ENCODE data around the gene PKP2. TPM values are rescaled to one million over a fixed set of nuclear protein-coding genes. Genes with fewer than 3 reads are reported as not detected.

PKP2 gene
- total RNA-seq, 6 donors from 2014 or later = 2.5 to 14.8 (median 5.5) TPM

GRCh38 chr12:32755051-32755653 is 141.4 kb downstream of the PKP2 start:
- H3K27ac ChIP-seq = peak overlapping the region; percentile 74 to 92 (median 86)
- peaks cover 4 to 38% (median 23%) of the 10 kb centered on the region in 4 donors for H3K36me3 ChIP-seq
- DNase-seq (peak; percentile 87 to 91), ATAC-seq (ENCODE audit: low FRiP score in 2 of 2) (peak; percentile 82 to 87)
- H3K9me3 ChIP-seq = no peaks in the 10 kb centered on the region
- H3K27me3 ChIP-seq = no peaks in the 10 kb centered on the region
- TF ChIP-seq, protein P1, sequence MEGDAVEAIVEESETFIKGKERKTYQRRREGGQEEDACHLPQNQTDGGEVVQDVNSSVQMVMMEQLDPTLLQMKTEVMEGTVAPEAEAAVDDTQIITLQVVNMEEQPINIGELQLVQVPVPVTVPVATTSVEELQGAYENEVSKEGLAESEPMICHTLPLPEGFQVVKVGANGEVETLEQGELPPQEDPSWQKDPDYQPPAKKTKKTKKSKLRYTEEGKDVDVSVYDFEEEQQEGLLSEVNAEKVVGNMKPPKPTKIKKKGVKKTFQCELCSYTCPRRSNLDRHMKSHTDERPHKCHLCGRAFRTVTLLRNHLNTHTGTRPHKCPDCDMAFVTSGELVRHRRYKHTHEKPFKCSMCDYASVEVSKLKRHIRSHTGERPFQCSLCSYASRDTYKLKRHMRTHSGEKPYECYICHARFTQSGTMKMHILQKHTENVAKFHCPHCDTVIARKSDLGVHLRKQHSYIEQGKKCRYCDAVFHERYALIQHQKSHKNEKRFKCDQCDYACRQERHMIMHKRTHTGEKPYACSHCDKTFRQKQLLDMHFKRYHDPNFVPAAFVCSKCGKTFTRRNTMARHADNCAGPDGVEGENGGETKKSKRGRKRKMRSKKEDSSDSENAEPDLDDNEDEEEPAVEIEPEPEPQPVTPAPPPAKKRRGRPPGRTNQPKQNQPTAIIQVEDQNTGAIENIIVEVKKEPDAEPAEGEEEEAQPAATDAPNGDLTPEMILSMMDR (IDR thresholded peaks at IDR 0.05) = peak; percentile 46 to 86 (median 72)
- no peak for TF ChIP-seq EP300 (IDR thresholded peaks at IDR 0.05)
- H3K4me3 ChIP-seq = peak overlapping the region; percentile 78 to 89 (median 86)
- 0% methylated on average over 7 to 32 of the region's 40 CpGs for WGBS, 2 donors
- H3K4me1 ChIP-seq = peaks cover 9 to 20% (median 13%) of the 10 kb centered on the region in 4 donors

DNA sequence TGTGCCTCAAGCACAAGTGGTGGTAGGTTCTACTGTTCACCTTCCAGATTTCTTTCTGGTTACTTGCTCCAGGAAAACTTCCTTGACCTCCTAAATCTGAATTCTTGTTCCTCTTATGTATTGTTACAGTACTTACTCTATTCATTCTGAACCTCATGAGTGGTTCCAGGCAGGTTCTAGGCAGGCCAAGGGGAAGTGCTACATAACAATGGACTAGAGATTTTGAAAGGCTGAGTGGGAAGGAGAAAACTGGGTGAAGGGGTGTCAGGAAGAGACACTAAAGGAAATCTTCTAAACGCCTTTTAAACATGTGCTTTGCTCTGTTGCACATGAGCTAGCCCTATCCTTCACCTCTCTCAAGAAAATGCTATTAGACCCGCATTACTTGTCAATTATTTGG is 142.5 kb downstream of the PKP2 start:
- DNase-seq = no peak
- ATAC-seq (ENCODE audit: low FRiP score in 2 of 2) = no peak
- Histone ChIP-seq H3K27ac (peak overlapping the region in 2 of 4 donors; percentile 89 to 92), H3K9me3 (no peaks in the 10 kb centered on the region), H3K4me1 (peaks cover 9 to 20% (median 13%) of the 10 kb centered on the region in 4 donors), H3K36me3 (peaks cover 10 to 48% (median 32%) of the 10 kb centered on the region in 4 donors), H3K4me3 (peak overlapping the region in 2 of 4 donors; percentile 78 to 89), H3K27me3 (no peaks in the 10 kb centered on the region)
- WGBS, 2 donors = 43 to 49% methylated on average over 2 of the region's 2 CpGs
- no peak for TF ChIP-seq EP300 (IDR thresholded peaks at IDR 0.05)
- TF ChIP-seq, protein P1 (IDR thresholded peaks at IDR 0.05) = no peak
- TF ChIP-seq POLR2AphosphoS5 (IDR thresholded peaks at IDR 0.05) = no peak
- no peak for TF ChIP-seq POLR2A (IDR thresholded peaks at IDR 0.05)

DNA sequence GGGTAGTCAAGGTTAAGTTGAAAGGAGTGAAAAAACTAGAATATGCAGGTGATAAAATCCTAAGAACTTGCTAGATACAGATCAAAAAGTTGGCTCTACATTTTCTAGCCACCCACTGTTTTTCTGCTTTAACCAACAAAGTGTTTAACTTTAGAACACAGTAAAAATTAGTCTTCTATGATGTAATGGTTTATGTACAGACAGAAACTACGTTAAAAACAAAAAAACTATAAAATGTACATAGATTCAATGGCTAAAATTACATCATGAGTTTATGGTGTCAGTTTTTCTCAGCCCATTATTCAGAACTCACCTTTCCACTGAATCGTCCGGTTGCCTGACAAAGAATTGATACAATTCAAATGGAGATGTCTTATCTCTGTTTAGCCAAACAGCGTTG is 143.0 kb downstream of the PKP2 start:
- no peak overlapping the region for H3K27ac ChIP-seq
- H3K36me3 ChIP-seq = peaks cover 15 to 53% (median 36%) of the 10 kb centered on the region in 4 donors

GRCh38 chr12:32743264-32743663 is 153.3 kb downstream of the PKP2 start:
- H3K27me3 ChIP-seq = no peaks in the 10 kb centered on the region
- ATAC-seq (ENCODE audit: low FRiP score in 2 of 2) (no peak), DNase-seq (no peak)
- TF ChIP-seq POLR2A (IDR thresholded peaks at IDR 0.05) (no peak), POLR2AphosphoS5 (IDR thresholded peaks at IDR 0.05) (no peak)
- H3K9me3 ChIP-seq = no peaks in the 10 kb centered on the region
- H3K27ac ChIP-seq = no peak overlapping the region
- 92 to 95% methylated on average over 2 of the region's 2 CpGs for WGBS, 2 donors
- peaks cover 23 to 97% (median 60%) of the 10 kb centered on the region in 4 donors for H3K36me3 ChIP-seq
- H3K4me3 ChIP-seq = no peak overlapping the region
- H3K4me1 ChIP-seq = no peaks in the 10 kb centered on the region

More for the DNA sequence above, 143.0 kb downstream of the PKP2 start:
- TF ChIP-seq POLR2AphosphoS5 (IDR thresholded peaks at IDR 0.05) (no peak), POLR2A (IDR thresholded peaks at IDR 0.05) (no peak)
- no peaks in the 10 kb centered on the region for H3K9me3 ChIP-seq
- no peaks in the 10 kb centered on the region for H3K27me3 ChIP-seq
- 56 to 63% methylated on average over 4 of the region's 4 CpGs for WGBS, 2 donors
- H3K4me1 ChIP-seq = peaks cover 9 to 20% (median 13%) of the 10 kb centered on the region in 4 donors
- H3K4me3 ChIP-seq = no peak overlapping the region
- ATAC-seq (ENCODE audit: low FRiP score in 2 of 2) (no peak), DNase-seq (no peak)

- no peaks in the 10 kb centered on the region for H3K4me1 ChIP-seq
- no peaks in the 10 kb centered on the region for H3K27me3 ChIP-seq
- 94 to 97% methylated on average over 10 of the region's 10 CpGs for WGBS, 2 donors
- TF ChIP-seq POLR2A (IDR thresholded peaks at IDR 0.05) (no peak), POLR2AphosphoS5 (IDR thresholded peaks at IDR 0.05) (no peak), EP300 (IDR thresholded peaks at IDR 0.05) (no peak)
- TF ChIP-seq, protein P1 (IDR thresholded peaks at IDR 0.05) = no peak
- no peak for ATAC-seq (ENCODE audit: low FRiP score in 2 of 2)
- H3K4me3 ChIP-seq = no peak overlapping the region
- no peak for DNase-seq
- H3K36me3 ChIP-seq = peaks cover 17 to 97% (median 53%) of the 10 kb centered on the region in 4 donors
- H3K9me3 ChIP-seq = no peaks in the 10 kb centered on the region
- H3K27ac ChIP-seq = no peak overlapping the region
Measured at GRCh38 chr12:32742133-32742532, 154.4 kb downstream of the PKP2 start.

Other genes starting within 250 kb of the PKP2 start
- 10 to 100 TPM; 34.7 to 56.0 (median 46.7) TPM for gene DNM1L, start 217.5 kb downstream of the PKP2 start, total RNA-seq
- 10 to 100 TPM; 11.4 to 19.5 (median 14.9) TPM for gene YARS2, start 140.9 kb downstream of the PKP2 start, total RNA-seq